ENCODE results near the gene PPP1R13B.

DNA sequence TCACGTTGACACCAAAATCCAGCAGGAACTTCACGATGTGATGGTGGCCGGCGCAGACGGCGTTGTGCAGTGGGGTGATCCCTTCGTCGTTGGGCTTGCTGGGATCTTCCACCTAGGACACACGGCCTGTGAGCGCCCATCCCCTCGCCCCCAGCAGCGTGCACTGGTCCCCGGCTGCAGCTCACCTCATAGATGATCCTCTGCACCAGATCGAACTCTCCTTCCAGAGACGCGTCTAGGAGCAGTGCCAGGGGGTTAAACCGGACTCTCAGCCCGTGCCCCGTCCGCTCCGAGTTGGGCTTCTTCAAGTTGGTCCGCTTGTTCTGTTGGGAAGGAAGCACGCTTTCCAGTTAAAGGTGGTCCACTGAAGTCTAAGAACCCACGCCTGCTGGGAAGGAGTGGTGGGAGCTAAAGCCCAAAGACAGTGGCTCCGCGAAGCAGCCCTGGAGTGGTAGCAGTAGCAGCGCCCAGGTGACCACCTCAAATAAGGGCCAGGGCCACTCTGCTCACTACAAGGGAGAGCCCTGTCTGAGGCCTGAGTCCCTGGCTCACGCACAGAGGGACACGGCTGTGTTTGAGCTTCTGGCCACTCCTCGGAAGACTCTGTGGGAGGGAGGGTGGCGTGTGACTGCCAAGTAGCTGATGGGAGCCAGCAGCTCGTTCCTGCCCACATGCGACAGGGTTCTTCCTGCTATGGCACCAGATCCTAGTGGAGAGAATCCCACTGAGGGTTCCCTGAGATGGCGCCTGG, 108.5 kb downstream of the PPP1R13B start:
- TF ChIP-seq, protein P1, sequence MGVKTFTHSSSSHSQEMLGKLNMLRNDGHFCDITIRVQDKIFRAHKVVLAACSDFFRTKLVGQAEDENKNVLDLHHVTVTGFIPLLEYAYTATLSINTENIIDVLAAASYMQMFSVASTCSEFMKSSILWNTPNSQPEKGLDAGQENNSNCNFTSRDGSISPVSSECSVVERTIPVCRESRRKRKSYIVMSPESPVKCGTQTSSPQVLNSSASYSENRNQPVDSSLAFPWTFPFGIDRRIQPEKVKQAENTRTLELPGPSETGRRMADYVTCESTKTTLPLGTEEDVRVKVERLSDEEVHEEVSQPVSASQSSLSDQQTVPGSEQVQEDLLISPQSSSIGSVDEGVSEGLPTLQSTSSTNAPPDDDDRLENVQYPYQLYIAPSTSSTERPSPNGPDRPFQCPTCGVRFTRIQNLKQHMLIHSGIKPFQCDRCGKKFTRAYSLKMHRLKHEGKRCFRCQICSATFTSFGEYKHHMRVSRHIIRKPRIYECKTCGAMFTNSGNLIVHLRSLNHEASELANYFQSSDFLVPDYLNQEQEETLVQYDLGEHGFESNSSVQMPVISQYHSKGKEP (tag by site-specific recombination; IDR thresholded peaks at IDR 0.05): no peak
- TF ChIP-seq, protein P2, sequence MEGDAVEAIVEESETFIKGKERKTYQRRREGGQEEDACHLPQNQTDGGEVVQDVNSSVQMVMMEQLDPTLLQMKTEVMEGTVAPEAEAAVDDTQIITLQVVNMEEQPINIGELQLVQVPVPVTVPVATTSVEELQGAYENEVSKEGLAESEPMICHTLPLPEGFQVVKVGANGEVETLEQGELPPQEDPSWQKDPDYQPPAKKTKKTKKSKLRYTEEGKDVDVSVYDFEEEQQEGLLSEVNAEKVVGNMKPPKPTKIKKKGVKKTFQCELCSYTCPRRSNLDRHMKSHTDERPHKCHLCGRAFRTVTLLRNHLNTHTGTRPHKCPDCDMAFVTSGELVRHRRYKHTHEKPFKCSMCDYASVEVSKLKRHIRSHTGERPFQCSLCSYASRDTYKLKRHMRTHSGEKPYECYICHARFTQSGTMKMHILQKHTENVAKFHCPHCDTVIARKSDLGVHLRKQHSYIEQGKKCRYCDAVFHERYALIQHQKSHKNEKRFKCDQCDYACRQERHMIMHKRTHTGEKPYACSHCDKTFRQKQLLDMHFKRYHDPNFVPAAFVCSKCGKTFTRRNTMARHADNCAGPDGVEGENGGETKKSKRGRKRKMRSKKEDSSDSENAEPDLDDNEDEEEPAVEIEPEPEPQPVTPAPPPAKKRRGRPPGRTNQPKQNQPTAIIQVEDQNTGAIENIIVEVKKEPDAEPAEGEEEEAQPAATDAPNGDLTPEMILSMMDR (tag by site-specific recombination; IDR thresholded peaks at IDR 0.05): no peak
- TF ChIP-seq, protein P3, sequence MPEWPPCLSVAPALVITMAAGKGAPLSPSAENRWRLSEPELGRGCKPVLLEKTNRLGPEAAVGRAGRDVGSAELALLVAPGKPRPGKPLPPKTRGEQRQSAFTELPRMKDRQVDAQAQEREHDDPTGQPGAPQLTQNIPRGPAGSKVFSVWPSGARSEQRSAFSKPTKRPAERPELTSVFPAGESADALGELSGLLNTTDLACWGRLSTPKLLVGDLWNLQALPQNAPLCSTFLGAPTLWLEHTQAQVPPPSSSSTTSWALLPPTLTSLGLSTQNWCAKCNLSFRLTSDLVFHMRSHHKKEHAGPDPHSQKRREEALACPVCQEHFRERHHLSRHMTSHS (tag by site-specific recombination; IDR thresholded peaks at IDR 0.05): no peak
- TF ChIP-seq ZNF623 (tag by site-specific recombination; IDR thresholded peaks at IDR 0.05) (no peak), ZNF561 (tag by site-specific recombination; IDR thresholded peaks at IDR 0.05; ENCODE audit: borderline replicate concordance) (no peak), SALL2 (tag by site-specific recombination; IDR thresholded peaks at IDR 0.05; ENCODE audit: borderline replicate concordance) (no peak), ZNF549 (tag by site-specific recombination; IDR thresholded peaks at IDR 0.05) (no peak), ZNF768 (tag by site-specific recombination; IDR thresholded peaks at IDR 0.05) (no peak), ZEB2 (tag by site-specific recombination; IDR thresholded peaks at IDR 0.05) (no peak), ZNF155 (tag by site-specific recombination; IDR thresholded peaks at IDR 0.05) (no peak), IKZF3 (tag by site-specific recombination; IDR thresholded peaks at IDR 0.05) (no peak), ZNF423 (tag by site-specific recombination; IDR thresholded peaks at IDR 0.05) (no peak)
- TF ChIP-seq, protein P4, sequence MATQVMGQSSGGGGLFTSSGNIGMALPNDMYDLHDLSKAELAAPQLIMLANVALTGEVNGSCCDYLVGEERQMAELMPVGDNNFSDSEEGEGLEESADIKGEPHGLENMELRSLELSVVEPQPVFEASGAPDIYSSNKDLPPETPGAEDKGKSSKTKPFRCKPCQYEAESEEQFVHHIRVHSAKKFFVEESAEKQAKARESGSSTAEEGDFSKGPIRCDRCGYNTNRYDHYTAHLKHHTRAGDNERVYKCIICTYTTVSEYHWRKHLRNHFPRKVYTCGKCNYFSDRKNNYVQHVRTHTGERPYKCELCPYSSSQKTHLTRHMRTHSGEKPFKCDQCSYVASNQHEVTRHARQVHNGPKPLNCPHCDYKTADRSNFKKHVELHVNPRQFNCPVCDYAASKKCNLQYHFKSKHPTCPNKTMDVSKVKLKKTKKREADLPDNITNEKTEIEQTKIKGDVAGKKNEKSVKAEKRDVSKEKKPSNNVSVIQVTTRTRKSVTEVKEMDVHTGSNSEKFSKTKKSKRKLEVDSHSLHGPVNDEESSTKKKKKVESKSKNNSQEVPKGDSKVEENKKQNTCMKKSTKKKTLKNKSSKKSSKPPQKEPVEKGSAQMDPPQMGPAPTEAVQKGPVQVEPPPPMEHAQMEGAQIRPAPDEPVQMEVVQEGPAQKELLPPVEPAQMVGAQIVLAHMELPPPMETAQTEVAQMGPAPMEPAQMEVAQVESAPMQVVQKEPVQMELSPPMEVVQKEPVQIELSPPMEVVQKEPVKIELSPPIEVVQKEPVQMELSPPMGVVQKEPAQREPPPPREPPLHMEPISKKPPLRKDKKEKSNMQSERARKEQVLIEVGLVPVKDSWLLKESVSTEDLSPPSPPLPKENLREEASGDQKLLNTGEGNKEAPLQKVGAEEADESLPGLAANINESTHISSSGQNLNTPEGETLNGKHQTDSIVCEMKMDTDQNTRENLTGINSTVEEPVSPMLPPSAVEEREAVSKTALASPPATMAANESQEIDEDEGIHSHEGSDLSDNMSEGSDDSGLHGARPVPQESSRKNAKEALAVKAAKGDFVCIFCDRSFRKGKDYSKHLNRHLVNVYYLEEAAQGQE (tag by site-specific recombination; IDR thresholded peaks at IDR 0.05): no peak
- TF ChIP-seq, protein P5, sequence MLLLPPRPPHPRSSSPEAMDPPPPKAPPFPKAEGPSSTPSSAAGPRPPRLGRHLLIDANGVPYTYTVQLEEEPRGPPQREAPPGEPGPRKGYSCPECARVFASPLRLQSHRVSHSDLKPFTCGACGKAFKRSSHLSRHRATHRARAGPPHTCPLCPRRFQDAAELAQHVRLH (tag by site-specific recombination; IDR thresholded peaks at IDR 0.05): no peak

Measured in HEK293 (cell line).